Sigmoid colon (tissue), 7 donors: ENCODE measurements around the gene EFR3B. TPM values are rescaled to one million over a fixed set of nuclear protein-coding genes. Genes with fewer than 3 reads are reported as not detected.
A peak's percentile ranks its signal among the peaks of the same experiment; 100 is the strongest.

ENCODE experiments used
- DNase-seq: peaks from one replicate; pipeline ENCODE4 v3.0.0-alpha.2; 2019
- H3K27ac ChIP-seq, 4 donors: fragments of 200-600 bp; sonication (generic); one replicate each; pipeline ENCODE4 v1.5.1; 2016 to 2019; ENCODE audit warnings: mild to moderate bottlenecking in 1 of 4
- H3K27me3 ChIP-seq, 3 donors: fragments of 200-600 bp; sonication (generic); one replicate each; pipeline ENCODE4 v1.5.1; 2019; ENCODE audit warnings: mild to moderate bottlenecking in 1 of 3
- H3K36me3 ChIP-seq, 4 donors: fragments of 200-600 bp; sonication (generic); one replicate each; pipeline ENCODE4 v1.5.1; 2016 to 2019
- H3K4me1 ChIP-seq, 4 donors: fragments of 200-600 bp; sonication (generic); one replicate each; pipeline ENCODE4 v1.5.1; 2017 to 2019
- H3K4me3 ChIP-seq, 4 donors: fragments of 200-600 bp; sonication (generic); one replicate each; pipeline ENCODE4 v1.5.1; 2017 to 2019; ENCODE audit warnings: mild to moderate bottlenecking in 2 of 4, moderate library complexity in 1 of 4
- H3K9me3 ChIP-seq, 4 donors: fragments of 200-600 bp in 3 of 4; sonication (generic) in 3 of 4; one replicate each; pipeline versions ENCODE4 v1.5.1 to v1.6.1; 2013 to 2019
- EP300 ChIP-seq, 4 donors: sonication (generic); formaldehyde crosslinking; IDR thresholded peaks; one replicate each; pipeline ENCODE4 v1.6.1; 2017; ENCODE audit warnings: antibody characterized with exemption in 4 of 4
- POLR2A ChIP-seq, 2 donors: fragments of 450-650 bp; IDR thresholded peaks; one replicate each; pipeline ENCODE4 v1.6.1; 2016; ENCODE audit warnings: antibody characterized with exemption in 2 of 2, mild to moderate bottlenecking in 2 of 2, moderate library complexity in 2 of 2
- POLR2AphosphoS5 ChIP-seq, 4 donors: sonication (generic); formaldehyde crosslinking; IDR thresholded peaks; one replicate each; pipeline ENCODE4 v1.6.1; 2017; ENCODE audit warnings: antibody characterized with exemption in 4 of 4
- WGBS, 2 donors: extraction: QIAGEN DNeasy Blood & Tissue Kit; methylation state at CpG; one replicate each; pipeline ENCODE4 v1.1.7; 2013; 5-methylcytosine and 5-hydroxymethylcytosine counted together
- intact Hi-C: fragments of 100-400 bp; cut with DNase I; formaldehyde crosslinking; loops from one replicate; pipeline ENCODE4 v1.15.1; 2023
- polyA plus RNA-seq, 3 donors: library from polyadenylated mRNA; stranded (reverse); fragments of 200-250 nt; gene quantifications; one replicate each; pipeline ENCODE4 v1.2.3, GENCODE V29; 2013
- small RNA-seq, 3 donors: library from RNA; depleted of rRNA; stranded (forward); fragments of <200 nt; gene quantifications; one replicate each; pipeline ENCODE3, GENCODE V24; 2016
- total RNA-seq, 4 donors: library from RNA; depleted of rRNA; stranded (reverse); fragments of >200 nt; gene quantifications; one replicate each; pipeline ENCODE4 v1.1.0, GENCODE V29; 2016
- TF ChIP-seq, protein P1 (sequence below), 4 experiments: fragments of 450-650 bp in 3 of 4; fragments of 200-600 bp in 1 of 4; IDR thresholded peaks; one replicate each; pipeline ENCODE4 v1.5.1; 2016 to 2019; ENCODE audit warnings: antibody characterized with exemption in 4 of 4, mild to moderate bottlenecking in 3 of 4, moderate library complexity in 2 of 4
- donor health status: healthy with polysubstance abuse.
- donor health status: Bipolar disorder and iron deficiency.
- donor health status: healthy.

The EFR3B gene
- total and polyA plus RNA-seq, 7 donors, result under 0.01 to 1.9 (median 0.50) TPM

DNA sequence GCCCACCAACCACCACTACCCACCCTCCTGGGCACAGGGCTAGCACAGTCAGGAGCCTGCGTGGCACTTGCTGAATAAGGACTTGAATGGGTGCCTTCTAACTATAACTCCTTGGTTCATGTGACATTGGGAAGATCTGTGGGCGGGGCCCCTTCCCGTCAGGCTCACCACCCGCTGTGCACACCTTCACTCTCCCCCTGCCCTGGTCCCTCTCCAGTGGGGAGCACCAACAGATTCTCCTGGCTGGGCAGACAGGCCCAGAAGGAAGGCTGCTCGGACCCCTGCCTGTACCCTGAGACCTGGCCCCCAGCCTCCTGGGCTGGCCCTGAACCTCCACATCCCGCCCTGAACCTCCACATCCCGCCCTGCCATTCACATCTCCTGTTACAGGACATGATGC is 159.9 kb downstream of the EFR3B start:
- no peak for DNase-seq
- no peaks in the 10 kb centered on the region for H3K36me3 ChIP-seq
- no peaks in the 10 kb centered on the region for H3K9me3 ChIP-seq
- TF ChIP-seq POLR2A (IDR thresholded peaks at IDR 0.05), result no peak
- no peak overlapping the region for H3K27ac ChIP-seq
- H3K4me1 ChIP-seq, result peaks cover 0 to 5% (median under 1%) of the 10 kb centered on the region in 4 donors
- 92 to 94% methylated on average over 7 of the region's 7 CpGs for WGBS, 2 donors
- no peaks in the 10 kb centered on the region for H3K27me3 ChIP-seq
- no peak overlapping the region for H3K4me3 ChIP-seq
- intact Hi-C loops, result loop anchor here (10.0 kb wide), 1 partner anchor 777 kb away; no protein-coding TSS in a partner anchor

DNA sequence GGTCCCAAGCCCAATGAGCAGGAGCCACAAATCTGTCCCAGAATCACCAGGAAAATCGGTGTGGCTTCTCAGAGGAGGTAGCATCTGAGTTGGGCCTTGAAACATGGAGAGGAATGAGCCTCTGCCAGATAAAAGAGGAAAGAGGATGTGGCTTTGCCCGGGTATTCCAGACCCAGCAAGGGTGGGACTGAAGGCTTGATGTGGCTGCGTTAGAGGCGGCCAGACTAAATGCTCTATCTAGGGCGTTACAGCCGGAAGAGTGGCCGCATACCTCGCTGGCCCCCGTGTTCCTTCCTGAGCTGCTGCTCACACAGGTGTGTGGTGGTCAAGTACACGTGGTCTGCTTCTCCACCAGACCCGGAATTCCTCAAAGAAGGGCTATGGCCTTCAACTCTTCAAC is 160.4 kb downstream of the EFR3B start:
- no peaks in the 10 kb centered on the region for H3K27me3 ChIP-seq
- H3K4me1 ChIP-seq, result peaks cover 0 to 5% (median 0%) of the 10 kb centered on the region in 4 donors
- no peak overlapping the region for H3K4me3 ChIP-seq
- H3K36me3 ChIP-seq, result no peaks in the 10 kb centered on the region
- no peaks in the 10 kb centered on the region for H3K9me3 ChIP-seq
- TF ChIP-seq POLR2AphosphoS5 (IDR thresholded peaks at IDR 0.05) (no peak), EP300 (IDR thresholded peaks at IDR 0.05) (no peak), POLR2A (IDR thresholded peaks at IDR 0.05) (no peak)
- TF ChIP-seq, protein P1, sequence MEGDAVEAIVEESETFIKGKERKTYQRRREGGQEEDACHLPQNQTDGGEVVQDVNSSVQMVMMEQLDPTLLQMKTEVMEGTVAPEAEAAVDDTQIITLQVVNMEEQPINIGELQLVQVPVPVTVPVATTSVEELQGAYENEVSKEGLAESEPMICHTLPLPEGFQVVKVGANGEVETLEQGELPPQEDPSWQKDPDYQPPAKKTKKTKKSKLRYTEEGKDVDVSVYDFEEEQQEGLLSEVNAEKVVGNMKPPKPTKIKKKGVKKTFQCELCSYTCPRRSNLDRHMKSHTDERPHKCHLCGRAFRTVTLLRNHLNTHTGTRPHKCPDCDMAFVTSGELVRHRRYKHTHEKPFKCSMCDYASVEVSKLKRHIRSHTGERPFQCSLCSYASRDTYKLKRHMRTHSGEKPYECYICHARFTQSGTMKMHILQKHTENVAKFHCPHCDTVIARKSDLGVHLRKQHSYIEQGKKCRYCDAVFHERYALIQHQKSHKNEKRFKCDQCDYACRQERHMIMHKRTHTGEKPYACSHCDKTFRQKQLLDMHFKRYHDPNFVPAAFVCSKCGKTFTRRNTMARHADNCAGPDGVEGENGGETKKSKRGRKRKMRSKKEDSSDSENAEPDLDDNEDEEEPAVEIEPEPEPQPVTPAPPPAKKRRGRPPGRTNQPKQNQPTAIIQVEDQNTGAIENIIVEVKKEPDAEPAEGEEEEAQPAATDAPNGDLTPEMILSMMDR (IDR thresholded peaks at IDR 0.05), result no peak
- DNase-seq, result no peak
- intact Hi-C loops, result loop anchor here (10.0 kb wide), 1 partner anchor 777 kb away; no protein-coding TSS in a partner anchor
- 59 to 84% methylated on average over 11 of the region's 11 CpGs for WGBS, 2 donors
- H3K27ac ChIP-seq, result no peak overlapping the region

DNA sequence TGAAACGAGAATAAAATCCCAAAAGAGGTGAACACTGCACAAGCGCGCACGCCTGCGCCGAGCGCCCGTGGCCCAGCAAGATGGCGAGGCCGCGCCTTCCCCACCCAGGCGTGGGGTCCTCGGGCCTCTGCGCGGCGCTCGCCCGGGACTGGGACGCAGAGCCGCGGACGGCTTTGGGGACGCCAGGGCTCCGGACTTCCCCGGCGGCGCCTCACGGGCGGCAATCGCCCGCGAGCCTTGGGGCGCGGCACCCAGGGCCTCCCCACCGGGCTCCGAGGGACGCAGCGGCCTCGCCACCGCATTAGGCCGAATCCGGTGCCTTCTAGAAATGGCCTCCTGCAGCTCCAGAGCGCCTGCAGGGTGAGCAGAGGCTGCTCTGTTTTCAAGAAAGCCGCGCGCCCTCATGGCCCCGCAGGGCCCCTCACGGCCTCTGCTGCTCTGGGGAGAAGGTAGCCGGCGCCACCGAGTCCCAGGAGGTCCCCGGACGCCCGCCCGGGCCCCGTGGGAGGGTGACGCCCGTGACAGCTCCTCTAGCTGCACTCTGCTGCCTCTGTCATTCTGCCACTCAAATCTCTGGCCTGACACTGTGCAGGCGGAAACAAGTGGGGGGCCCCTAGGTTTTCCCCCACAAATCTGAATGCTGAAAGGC is 162.4 kb downstream of the EFR3B start:
- intact Hi-C loops, result loop anchor here (10.0 kb wide), 1 partner anchor 780 kb away; no protein-coding TSS in a partner anchor
- Histone ChIP-seq H3K27me3 (no peaks in the 10 kb centered on the region), H3K4me1 (peaks cover 0 to 5% (median 0%) of the 10 kb centered on the region in 4 donors), H3K27ac (peak overlapping the region in 2 of 4 donors; percentile 10 to 28), H3K9me3 (no peaks in the 10 kb centered on the region), H3K36me3 (no peaks in the 10 kb centered on the region), H3K4me3 (peak overlapping the region in 3 of 4 donors; percentile 25 to 42 (median 38))
- WGBS, 2 donors, result 42% methylated on average over 59 of the region's 59 CpGs
- no peak for DNase-seq
- TF ChIP-seq, protein P1 (IDR thresholded peaks at IDR 0.05), result no peak
- no peak for TF ChIP-seq POLR2AphosphoS5 (IDR thresholded peaks at IDR 0.05)
- TF ChIP-seq EP300 (IDR thresholded peaks at IDR 0.05), result no peak
- TF ChIP-seq POLR2A (IDR thresholded peaks at IDR 0.05), result no peak

DNA sequence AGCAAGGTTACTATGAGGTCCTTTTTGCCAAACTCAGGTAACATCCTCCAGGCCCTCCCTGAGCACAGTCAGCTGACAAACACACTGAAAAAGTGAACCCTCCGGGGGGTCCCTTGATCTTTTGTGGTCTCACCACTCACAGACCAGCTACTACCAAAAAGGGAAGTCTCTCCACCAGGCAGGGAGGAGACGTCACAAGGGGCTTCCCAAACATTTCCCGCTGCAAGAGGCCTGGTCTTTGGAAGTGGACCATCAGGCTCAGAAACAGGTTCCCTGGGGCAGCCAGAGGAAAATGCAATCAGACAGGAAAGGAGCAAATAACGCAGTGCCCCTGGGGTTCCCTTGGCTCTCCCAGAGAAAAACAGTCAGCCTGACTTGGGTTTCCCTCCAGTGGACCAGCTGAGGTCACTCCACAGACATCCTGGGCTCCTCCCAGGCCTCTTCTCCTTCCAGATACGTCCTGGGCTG is 165.2 kb downstream of the EFR3B start:
- intact Hi-C loops, result loop anchor here (10.0 kb wide), 1 partner anchor 782 kb away; no protein-coding TSS in a partner anchor
- 56 to 83% methylated on average over 5 of the region's 5 CpGs for WGBS, 2 donors
- no peak for TF ChIP-seq EP300 (IDR thresholded peaks at IDR 0.05)

More for the DNA sequence above, 165.2 kb downstream of the EFR3B start:
- Histone ChIP-seq H3K4me3 (no peak overlapping the region), H3K27ac (no peak overlapping the region), H3K9me3 (no peaks in the 10 kb centered on the region), H3K27me3 (no peaks in the 10 kb centered on the region), H3K36me3 (no peaks in the 10 kb centered on the region), H3K4me1 (peaks cover 0 to 5% (median 0%) of the 10 kb centered on the region in 4 donors)
- no peak for DNase-seq

Small RNAs within 50 kb of the gene (small RNA-seq; reads per million reads assigned to genes)
- gene RF00019, result 0 reads per million in 3 donors
- 0 reads per million in 3 donors for gene RN7SL856P

Other genes with a start within 250 kb of the EFR3B start
- gene PTRHD1, start 248.7 kb upstream of the EFR3B start, total RNA-seq, result 10 to 100 TPM; 10.5 to 36.0 (median 14.2) TPM
- 10 to 100 TPM; 35.5 to 56.4 (median 55.3) TPM for gene PTRHD1, start 248.7 kb upstream of the EFR3B start, polyA plus RNA-seq
- 1 to 10 TPM in 2 of 4 donors, under 1 TPM in 2; 0.49 to 5.7 (median 1.7) TPM for gene CENPO, start 248.7 kb upstream of the EFR3B start, total RNA-seq
- 10 to 100 TPM in 1 of 3 donors, 1 to 10 TPM in 2; 4.9 to 10.4 (median 6.0) TPM for gene CENPO, start 248.7 kb upstream of the EFR3B start, polyA plus RNA-seq
- gene ADCY3, start 121.8 kb upstream of the EFR3B start, total RNA-seq, result 10 to 100 TPM; 17.5 to 43.8 (median 22.5) TPM
- 10 to 100 TPM in 1 of 3 donors, 1 to 10 TPM in 2; 3.5 to 38.9 (median 4.8) TPM for gene ADCY3, start 121.8 kb upstream of the EFR3B start, polyA plus RNA-seq
- gene DNAJC27, start 70.1 kb upstream of the EFR3B start, total RNA-seq, result 10 to 100 TPM in 1 of 4 donors, 1 to 10 TPM in 3; 6.3 to 12.5 (median 7.8) TPM
- 1 to 10 TPM in 2 of 3 donors, under 1 TPM in 1; 0.60 to 3.3 (median 1.6) TPM for gene DNAJC27, start 70.1 kb upstream of the EFR3B start, polyA plus RNA-seq
- gene POMC, start 126.5 kb downstream of the EFR3B start, total RNA-seq, result 10 to 100 TPM; 18.1 to 34.2 (median 20.4) TPM
- gene POMC, start 126.5 kb downstream of the EFR3B start, polyA plus RNA-seq, result 1 to 10 TPM in 2 of 3 donors, under 1 TPM in 1; 0.69 to 3.1 (median 3.0) TPM